Caki2 (cell line): ENCODE data around the gene CBX7. TPM values are rescaled to one million over a fixed set of nuclear protein-coding genes. Genes with fewer than 3 reads are reported as not detected.

Source experiments
- DNase-seq: peaks from one replicate; pipeline ENCODE4 v3.0.0-alpha.2; 2015; ENCODE audit warnings: low read depth
- in situ Hi-C: cut with HindIII; loops from 2 replicates; pipeline ENCODE4 v1.10.0; 2016; ENCODE audit warnings: low sequenced_read_pairs, low pct_unique_long_range_greater_than_20kb, mixed read lengths
- total RNA-seq: library from RNA; depleted of rRNA; stranded (reverse); fragments of >200 nt; shearing (Covaris generic); gene quantifications from 2 replicates; pipeline ENCODE4 v1.2.3, GENCODE V29; 2014; ENCODE audit warnings: low replicate concordance; rRNA removed

The CBX7 gene
- total RNA-seq: 27.4 and 36.0 TPM in 2 replicates

DNA sequence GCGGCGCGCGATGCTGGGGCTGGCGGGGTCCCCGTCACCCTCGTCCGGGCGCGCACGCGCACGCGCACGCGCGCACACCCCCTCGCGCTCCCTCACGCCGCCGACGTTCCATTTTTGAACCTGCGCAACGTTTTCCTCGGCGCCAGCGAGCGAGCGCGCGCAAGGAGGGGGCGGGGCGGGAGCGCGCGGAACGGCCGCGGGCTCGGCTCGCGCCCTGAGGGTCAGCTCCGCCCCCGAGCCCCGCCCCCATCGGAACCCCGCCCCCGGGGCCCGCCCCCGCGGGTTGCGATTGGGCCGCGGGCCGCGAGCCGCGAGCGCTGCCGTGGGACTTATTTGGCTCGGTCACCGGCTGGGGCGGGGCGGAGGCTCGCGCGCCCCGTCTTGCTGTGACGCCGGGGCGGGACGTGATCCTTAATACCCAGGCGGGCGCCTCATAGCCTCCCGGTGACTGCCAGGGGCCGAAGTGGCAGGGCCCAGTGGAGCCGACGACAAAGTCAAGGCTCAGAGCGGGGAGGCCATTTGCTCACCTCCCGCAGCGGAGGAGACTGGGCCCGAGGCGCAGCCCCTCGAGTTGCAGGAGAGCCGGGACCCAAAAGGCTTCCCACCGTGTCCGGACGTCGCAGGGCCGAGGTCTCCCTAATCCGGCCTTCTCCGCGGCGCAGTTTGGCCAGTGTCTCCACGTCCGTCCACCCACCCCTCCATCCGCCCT lies at the start of gene CBX7:
TSS of gene CBX7 (minus strand) at position 170 of the 709 bp plus-strand sequence. CDS start 236 bp downstream, outside the sequence.
- DNase-seq: peak; percentile 83
- in situ Hi-C loops: no loop called here

DNA sequence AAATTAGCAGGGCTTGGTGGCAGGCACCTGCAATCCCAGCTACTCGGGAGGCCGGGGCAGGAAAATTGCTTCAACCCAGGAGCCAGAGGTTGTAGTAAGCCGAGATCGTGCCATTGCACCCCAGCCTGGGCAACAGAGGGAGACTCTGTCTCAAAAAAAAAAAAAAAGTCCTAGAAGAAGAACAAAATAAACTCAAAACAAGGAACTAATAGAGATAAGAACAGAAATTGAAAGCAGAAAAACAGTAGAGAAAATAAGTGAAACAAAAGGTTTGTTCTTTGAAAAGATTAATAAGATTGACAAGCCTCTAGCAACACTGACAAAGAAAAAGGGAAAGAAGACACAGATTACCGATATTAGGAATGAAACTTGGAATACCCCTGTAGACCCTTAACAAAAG lies 45.1 kb upstream of the CBX7 start:
- in situ Hi-C loops: no loop called here

DNA sequence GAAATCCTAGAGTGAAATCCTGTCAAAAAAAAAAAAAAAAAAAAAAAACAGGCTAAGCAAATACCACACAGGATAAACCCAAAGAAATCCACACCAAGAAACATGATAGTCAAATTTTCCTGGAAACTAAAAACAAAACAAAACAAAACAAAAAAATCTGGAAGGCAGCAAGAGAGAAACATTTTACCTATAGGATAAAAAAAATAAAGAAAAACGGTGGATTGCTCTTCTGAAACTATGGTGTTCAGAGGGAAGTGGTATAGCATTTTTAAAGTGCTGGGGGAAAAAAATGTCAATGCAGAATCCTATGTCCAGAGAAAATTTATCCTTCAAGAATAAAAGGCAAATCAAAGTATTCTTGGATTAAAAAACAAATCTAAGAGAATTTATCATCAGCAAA lies 41.6 kb upstream of the CBX7 start:
- DNase-seq: no peak
- in situ Hi-C loops: no loop called here

More for the DNA sequence above, 45.1 kb upstream of the CBX7 start:
- no peak for DNase-seq

DNA sequence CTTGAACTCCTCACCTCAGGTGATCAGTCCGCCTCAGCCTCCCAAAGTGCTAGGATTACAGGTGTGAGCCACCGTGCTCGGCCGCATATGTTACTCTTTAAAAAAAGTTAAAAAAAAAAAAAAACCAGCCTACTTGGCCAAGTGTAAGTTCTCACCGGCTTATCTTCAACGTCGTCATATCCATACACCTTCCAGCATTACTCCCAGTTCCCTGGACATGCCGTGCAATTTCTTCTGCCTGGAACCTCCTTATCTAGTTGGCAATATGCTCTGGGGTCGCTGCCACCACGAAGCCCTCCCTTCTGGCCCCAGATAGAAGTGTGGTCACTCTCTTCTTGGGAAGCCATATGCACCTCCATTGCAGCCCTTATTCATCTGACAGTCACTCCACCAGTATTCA lies 36.3 kb upstream of the CBX7 start:
- no peak for DNase-seq
- in situ Hi-C loops: no loop called here

DNA sequence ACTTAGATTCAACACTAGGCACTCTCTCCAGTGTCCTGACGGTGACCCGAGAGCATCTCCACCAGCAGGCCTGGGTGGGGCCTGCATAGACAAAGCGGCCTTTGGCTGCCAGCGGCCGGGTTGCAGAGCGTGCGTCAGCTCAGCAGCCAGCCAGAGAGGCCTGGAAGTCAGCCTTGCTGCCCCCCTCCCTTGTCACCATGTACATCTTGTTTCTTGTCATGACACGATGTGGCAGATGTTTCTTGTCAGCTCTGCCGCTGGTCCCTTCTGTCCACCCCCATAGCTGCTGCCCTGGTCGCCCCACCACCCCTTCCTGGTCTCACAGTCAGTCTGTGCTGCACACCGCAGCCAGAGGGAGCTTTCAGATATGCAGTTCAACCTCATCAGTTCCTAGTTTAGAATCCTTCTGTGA lies 33.1 kb upstream of the CBX7 start:
- DNase-seq: no peak
- in situ Hi-C loops: no loop called here

DNA sequence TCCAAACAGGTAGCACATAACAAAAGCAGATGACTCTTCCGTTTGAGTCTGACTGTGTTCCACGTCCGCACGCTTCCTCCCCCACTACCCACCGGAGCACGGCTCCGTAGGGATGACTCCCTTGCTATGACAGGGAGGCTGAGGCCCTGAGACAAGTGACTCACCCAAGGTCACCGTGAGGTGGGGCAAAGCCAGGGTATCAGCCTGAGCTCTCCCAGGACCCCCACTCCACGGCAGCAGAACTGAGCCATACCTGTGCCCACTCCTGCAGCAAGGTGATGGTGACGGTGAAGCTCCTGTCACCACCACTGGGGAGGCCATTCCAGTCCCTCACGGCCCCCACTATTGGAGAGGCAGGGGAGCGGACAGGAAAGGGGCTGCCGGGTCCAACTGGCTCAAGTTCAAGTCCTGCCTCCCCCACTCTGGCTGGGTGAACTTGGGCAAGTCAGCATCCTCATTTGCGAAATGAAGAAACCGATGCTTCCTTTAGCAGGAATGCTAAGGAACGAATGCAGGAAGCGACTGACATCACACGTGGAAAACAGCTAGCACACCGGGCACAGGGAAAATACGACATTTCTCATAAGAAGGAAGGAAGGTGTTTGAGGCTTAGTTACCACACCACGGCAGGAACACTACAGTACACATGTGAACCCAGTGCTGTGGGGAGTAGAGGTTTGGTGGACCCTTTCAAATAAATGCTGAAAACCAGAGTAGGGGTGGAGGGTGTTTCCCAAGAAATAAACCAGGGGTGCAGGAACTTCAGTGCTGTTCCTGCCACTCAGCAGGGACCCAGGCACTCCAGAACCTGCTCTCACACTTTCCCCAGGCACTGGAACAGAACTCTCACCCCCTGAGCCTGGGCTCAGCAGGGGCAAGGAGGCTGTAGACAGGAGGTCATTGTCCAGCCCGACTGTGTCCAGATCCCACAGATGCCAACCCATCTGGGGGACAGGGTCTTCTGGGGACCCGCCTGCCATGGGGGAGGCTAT lies 32.4 kb upstream of the CBX7 start:
- in situ Hi-C loops: no loop called here
- peak; percentile 49 for DNase-seq

DNA sequence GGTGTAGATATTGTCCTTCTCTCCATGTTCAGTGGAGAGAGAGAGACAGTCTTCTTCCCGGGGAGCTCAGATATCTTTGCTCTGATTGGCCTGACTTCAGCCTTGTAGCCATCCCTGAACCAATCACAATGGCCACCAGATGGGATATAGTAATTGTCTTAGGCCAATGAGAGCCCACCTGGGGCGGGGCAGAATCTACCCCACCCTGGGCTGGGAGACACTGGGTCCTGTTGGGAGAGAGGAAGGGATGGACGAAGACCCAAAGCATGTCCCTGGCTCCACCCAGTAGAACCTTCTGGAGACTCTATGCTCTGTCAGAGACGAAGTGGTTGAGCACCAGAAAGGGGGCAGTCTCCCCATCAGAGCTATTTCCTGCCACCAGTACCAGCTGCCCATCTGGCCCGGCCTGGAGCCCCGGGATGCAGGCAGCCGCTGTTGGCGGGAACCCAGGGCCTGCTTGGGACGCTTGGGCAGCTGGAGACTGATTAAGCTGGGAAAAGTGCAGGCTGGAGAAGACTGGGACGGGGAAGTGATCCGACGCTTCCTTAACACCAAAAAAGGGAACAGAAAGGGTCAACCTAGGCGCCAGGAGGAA lies 31.6 kb upstream of the CBX7 start:
- in situ Hi-C loops: no loop called here
- DNase-seq: peak; percentile 83

DNA sequence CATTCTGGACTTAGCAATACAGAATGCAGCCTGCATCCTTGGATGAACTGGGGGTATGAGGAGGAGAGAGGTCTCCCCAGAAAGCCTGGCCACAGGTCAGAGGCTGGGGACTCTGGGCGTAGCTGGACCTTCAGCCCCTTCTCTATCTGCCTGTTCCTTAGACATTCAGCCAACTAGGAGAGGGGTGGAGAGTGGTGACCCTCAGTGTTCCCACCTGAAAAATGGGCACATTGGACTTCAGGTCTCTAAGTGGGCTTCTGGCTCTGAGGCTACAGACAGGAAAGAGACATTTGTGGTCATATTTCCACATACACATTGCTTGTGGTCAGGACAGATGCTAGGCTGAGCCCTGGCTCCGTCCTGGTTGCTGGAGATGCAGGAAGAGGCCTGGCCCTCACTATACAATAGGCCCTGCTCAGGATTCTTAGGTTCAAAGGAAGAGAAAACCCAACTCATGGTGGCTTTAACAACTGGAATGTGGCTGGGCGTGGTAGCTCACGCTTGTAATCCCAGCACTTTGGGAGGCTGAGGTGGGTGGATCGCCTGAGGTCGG lies 30.1 kb upstream of the CBX7 start:
- DNase-seq: no peak

DNA sequence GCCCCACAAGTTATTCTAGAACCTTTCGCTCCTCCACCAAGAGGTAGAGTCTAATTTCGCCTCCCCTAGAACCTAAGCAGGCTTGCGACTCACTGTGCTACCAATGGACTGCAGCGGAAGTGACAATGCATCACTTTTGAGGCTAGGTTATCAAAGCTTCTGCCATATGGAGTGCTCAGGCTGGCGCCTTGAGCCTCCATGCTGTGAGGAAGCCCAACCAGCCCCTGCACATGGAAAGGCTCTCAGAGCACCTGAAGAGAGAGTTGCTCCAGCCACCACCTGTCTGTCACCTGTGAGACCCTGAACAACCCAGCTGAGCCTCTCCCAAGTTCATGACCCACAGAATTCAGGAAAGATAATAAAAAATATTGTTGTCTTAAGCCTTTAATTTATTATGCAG lies 29.3 kb upstream of the CBX7 start:
- DNase-seq: no peak
- in situ Hi-C loops: no loop called here

More for the DNA sequence above, 30.1 kb upstream of the CBX7 start:
- in situ Hi-C loops: no loop called here

DNA sequence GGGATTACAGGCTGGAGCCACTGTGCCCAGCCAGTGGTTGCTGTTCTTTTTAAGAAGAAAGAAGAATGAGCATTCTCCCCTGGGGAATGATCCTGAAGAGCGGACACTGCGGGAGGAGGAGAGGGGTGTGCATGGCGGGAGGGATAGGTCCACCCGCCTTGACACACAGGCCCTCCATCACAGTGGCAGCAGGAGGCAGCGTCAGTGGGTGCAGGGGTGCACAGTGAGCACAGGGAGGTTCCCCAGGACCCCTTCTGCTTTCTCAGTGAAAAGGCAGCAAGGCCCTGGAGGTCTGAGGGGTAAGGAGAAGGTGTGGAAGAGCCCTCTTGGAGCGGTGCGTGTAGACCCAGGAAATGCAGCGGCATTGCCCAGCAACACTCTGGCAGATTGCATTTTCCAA lies 28.9 kb upstream of the CBX7 start:
- DNase-seq: no peak
- in situ Hi-C loops: no loop called here

DNA sequence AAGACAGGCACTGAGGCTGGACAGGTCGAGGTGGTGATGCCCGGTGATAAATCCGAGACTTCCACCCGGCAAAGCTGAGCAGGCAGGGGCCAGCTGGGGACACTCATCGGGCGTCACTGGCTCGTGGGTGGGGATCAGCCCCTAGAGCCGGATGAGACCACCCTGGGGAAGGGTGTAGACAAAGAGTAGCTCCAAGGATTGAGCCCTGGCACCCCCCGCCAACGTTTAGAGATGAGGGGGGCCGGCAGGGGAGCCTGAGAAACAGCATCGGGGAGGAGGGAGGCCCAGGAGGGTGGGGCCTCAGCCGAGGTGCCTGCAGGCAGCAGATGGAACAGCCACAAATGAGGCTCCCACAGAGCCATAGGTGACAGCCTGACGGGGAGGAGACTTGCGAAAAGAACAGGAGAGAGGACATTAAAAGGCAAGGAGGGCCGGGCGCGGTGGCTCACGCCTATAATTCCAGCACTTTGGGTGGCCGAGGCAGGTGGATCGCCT lies 27.4 kb upstream of the CBX7 start:
- no peak for DNase-seq

DNA sequence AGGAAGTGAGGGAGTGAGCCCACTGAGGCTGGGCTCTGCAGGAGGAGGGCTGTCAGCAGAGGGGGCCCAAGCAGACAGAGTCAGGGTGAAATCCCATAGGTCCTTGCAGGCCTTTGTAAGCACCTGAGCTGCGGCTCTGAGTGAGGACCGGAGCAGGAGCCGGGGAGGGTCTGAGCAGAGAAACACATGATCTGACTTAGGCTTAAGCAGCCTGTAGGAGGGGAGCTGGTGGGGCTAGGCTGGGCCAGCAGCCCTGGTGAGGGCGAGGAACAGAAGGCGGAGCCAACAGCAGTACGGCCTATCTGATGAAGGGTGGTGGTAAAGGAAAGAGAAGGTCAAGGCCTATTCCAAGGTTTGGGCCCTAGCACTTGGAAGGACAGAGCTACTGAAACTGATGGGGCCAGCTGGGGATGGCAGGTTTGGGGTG lies 26.9 kb upstream of the CBX7 start:
- no peak for DNase-seq
- in situ Hi-C loops: no loop called here

More for the DNA sequence above, 27.4 kb upstream of the CBX7 start:
- in situ Hi-C loops: no loop called here

DNA sequence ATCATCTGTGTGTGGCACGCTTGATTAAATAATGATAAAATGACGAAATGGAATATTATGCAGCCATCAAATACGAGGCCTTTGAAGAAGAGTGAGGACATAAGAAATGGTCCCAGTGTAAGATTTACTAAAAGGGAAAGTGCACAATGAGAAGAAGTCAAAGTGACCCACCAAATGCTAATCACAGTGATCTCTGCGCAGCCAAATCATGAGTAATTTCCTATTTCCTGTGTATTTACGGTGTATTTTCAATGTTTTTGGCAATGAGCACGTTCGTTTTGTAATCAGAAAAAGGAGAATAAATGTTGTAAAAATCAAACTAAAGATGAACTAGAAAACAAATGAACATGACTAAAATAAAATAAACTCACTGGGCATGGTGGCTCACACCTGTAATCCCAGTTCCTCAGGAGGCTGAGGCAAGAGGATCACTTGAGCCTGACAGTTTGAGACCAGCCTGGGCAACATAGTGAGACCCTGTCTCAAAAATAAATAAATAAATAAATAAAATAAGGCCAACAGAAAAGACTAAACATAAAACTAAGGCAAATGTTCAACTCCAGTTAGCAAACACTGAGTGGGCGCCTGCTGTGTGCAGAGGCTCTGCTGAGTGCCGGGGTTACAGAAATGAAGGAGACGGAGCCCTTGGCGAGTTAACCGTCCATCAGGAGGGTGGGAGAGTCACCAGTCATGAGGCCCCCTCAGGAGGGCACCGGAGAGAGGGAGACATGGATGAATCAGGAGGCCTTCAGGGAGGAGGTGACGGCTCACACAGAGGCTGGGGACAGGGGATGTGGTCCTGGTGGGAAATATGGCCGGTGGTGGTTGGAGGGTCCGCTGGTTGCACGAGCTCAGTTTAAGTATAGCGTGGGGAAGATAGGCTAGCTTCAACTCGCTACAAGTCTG lies 26.0 kb upstream of the CBX7 start:
- no peak for DNase-seq
- in situ Hi-C loops: no loop called here

DNA sequence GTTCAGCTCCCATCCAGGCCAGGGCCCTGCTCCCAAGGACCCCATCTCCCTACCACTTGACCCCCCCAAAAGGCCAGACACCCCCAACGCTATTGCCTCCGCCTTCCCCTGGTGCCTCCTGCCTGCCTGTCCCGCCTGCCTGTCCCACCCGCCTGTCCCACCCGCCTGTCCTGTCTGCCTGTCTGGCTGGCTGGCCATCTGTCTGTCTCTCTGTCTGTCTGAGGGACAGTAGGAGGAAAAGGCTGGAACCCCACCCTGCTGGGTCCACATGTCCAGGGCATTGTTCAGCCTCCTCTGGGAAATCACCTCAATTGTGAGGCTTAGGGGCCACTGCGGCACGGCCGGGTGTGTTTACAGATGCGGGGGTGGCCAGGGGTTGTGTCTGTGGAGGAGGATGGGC lies 25.3 kb upstream of the CBX7 start:
- in situ Hi-C loops: no loop called here
- DNase-seq: no peak

DNA sequence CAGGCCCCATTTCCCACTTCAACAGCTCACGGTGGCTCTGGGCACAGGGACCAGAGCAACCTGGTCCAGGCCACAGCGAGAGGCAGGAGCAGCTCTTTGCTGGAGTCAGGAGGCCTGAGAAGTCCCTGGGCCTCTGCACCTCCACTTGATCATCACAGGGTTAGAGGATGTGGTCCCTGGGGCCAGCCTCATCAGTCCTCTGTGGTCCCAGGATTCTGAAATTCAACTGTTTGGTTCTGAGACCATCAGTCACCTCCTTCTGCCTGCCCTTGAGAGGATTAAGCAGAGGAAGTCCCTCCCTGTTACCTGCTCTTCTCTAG lies 24.9 kb upstream of the CBX7 start:
- no peak for DNase-seq
- in situ Hi-C loops: no loop called here

DNA sequence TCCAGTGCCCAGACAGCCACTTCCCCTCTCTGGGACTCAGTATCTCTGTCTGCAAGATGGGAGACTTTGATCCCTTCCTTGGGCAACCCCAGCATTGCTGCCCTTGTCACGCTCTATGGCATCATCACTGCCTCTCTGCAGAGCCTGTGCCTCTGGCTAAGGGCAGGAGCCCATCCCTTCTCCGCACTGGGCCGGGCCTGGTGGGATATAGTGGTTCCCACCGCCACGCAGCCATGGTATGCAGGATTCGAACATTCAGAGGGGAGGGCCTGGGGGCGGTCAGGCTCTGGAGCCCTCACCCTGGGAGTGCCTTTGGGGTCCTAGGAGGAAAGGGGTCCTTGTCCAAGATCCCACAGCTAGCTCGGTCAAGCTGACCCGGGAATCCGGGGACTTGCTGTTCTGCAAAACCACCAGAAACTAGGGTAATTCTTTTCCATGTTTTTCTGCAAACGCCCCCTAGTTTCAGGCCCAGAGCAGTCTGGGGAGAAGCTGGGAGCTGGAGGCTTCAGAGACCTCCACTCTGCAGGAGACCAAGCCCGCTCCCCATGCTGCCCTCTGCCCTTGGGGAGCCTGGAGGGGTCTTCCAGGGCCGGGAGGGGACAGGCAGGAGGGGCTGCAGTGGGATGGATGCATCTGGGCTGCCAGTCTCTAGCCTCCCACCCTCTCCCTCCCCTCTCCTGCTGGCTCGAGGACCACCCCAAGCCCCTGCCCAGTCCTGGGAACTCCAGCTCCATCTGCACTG lies 24.4 kb upstream of the CBX7 start:
- in situ Hi-C loops: no loop called here
- DNase-seq: no peak

DNA sequence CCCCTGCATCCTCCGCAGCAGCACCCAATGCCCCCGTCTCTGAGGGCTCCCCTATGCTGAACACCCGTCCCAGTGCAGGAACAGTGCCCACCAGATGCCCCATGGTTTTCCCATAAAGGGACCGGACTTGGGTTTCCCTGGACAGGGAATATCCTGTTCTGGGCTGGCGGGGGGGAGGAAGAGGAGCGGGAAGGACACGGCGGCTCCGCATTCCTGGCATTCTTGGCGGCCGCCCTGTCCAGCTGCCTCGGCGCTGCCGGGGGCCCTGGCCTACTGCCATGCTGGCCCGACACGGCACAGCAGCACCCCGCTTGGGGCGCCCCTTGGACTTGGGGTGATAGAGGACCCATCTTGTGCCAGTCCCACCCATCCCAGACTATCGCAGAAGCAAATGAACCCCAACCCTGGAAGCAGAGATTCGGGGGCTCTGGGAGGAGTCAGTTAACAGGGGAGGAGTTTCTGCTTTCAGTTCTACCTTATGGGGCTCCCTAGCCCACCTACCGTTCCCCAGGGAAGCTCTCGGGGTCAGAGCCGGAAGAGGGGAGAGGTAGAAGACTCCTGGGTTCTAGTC lies 23.7 kb upstream of the CBX7 start:
- DNase-seq: peak; percentile 63
- in situ Hi-C loops: no loop called here
